K562 (cell line): Measurements from ENCODE around the gene BAK1. TPM values are rescaled to one million over a fixed set of nuclear protein-coding genes. Genes with fewer than 3 reads are reported as not detected.

Experiments
- ATAC-seq: fragments of 200-7000 bp; cut with Tn5 transposase; 3 replicates; pipeline ENCODE4 v1.9.1; 2020; ENCODE audit warnings: moderate library complexity
- BruUV-seq: library from RNA; stranded (reverse); fragments of 400-500 nt; replicated peaks from 2 replicates; lab custom pipeline; 2021; lab: Mats Ljungman, UMichigan
- CTCF ChIA-PET: fragments of 300-600 bp; formaldehyde crosslinking; extraction: SDS; loops from one replicate; lab custom pipeline; 2021; ENCODE audit warnings: low intra/inter-chr PET ratio; lab: Yijun Ruan, JAX
- POLR2A ChIA-PET: fragments of 300-600, 350-650 bp; sonication (Branson Sonifier 250); formaldehyde crosslinking; extraction: SDS; loops from one replicate; lab custom pipeline; 2021; ENCODE audit warnings: antibody characterized with exemption, inconsistent platforms; lab: Yijun Ruan, JAX
- DNase-seq, 4 experiments: peaks; one replicate each; pipeline versions ENCODE4 v3.0.0 to v3.0.0-alpha.2; 2011 to 2018; ENCODE audit warnings: low spot score in 3 of 4, mixed read lengths in 3 of 4; ENCODE audit errors: extremely low read depth in 1 of 4
- FAIRE-seq: peaks from 2 replicates; lab custom pipeline; 2011; peaks lifted over from hg19 to GRCh38; lab: Jason Lieb, UNC
- H2AFZ ChIP-seq: 2 replicates; pipeline ENCODE4 v1.6.0; 2011; ENCODE audit warnings: low read depth, low read length, control low read depth, inconsistent platforms
- H3K27ac ChIP-seq: fragments of 200-600 bp; 3 replicates; pipeline ENCODE4 v1.8.0; 2011; ENCODE audit warnings: low read depth, mild to moderate bottlenecking, control low read depth, inconsistent platforms, low read length, moderate library complexity, mixed read lengths; ENCODE audit errors: extremely low read depth
- H3K27me3 ChIP-seq, 2 experiments: fragments of 300-600 bp in 1 of 2; 2 replicates in 1 of 2; 3 replicates in 1 of 2; pipeline versions ENCODE4 v1.6.0 to v1.8.0; 2011; ENCODE audit warnings: inconsistent platforms in 2 of 2, low read length in 2 of 2, mild to moderate bottlenecking in 1 of 2, mixed read lengths in 1 of 2, moderate library complexity in 1 of 2; ENCODE audit not compliant: control insufficient read depth in 2 of 2, insufficient read depth in 2 of 2
- H3K36me3 ChIP-seq: fragments of 300-600 bp; 3 replicates; pipeline ENCODE4 v1.8.0; 2011; ENCODE audit warnings: mild to moderate bottlenecking, low read length, inconsistent platforms; ENCODE audit not compliant: control insufficient read depth, insufficient read depth
- H3K4me1 ChIP-seq, 2 experiments: fragments of 200-600 bp in 1 of 2; replicated peaks in 1 of 2; 2 replicates in 1 of 2; 3 replicates in 1 of 2; pipeline versions ENCODE4 v1.5.1 to v1.8.0; 2011; ENCODE audit warnings: inconsistent platforms in 2 of 2, low read length in 2 of 2, mild to moderate bottlenecking in 1 of 2, mixed read lengths in 1 of 2, moderate library complexity in 1 of 2; ENCODE audit not compliant: control insufficient read depth in 2 of 2, insufficient read depth in 2 of 2
- H3K4me2 ChIP-seq: 2 replicates; pipeline ENCODE4 v1.6.1; 2011; ENCODE audit warnings: low read length, control low read depth, inconsistent platforms, mixed read lengths; ENCODE audit not compliant: insufficient read depth
- H3K4me3 ChIP-seq: fragments of 200-600 bp; sonication (generic), shearing (Covaris generic); 2 replicates; pipeline ENCODE4 v1.5.1; 2016; ENCODE audit warnings: control low read depth, inconsistent platforms
- H3K79me2 ChIP-seq: fragments of 200-600 bp; 3 replicates; pipeline ENCODE4 v1.8.0; 2011; ENCODE audit warnings: low read length, inconsistent platforms; ENCODE audit not compliant: control insufficient read depth, insufficient read depth
- H3K9ac ChIP-seq, 2 experiments: 2 replicates each; pipeline versions ENCODE4 v1.6.0 to v1.6.1; 2011; ENCODE audit warnings: low read depth in 2 of 2, low read length in 2 of 2, control low read depth in 1 of 2, inconsistent platforms in 1 of 2, mild to moderate bottlenecking in 1 of 2, mixed read lengths in 1 of 2; ENCODE audit not compliant: insufficient read depth in 1 of 2
- H3K9me1 ChIP-seq: one replicate; pipeline ENCODE4 v1.6.0; 2011; ENCODE audit warnings: inconsistent platforms, mild to moderate bottlenecking, low read length, moderate library complexity; ENCODE audit not compliant: control insufficient read depth, insufficient read depth
- H3K9me3 ChIP-seq: replicated peaks from 2 replicates; pipeline ENCODE4 v1.5.1; 2011; ENCODE audit warnings: low read depth, low read length, inconsistent platforms; ENCODE audit not compliant: control insufficient read depth, insufficient read depth
- H4K20me1 ChIP-seq: replicated peaks from 2 replicates; pipeline ENCODE4 v1.6.1; 2011; ENCODE audit warnings: low read length, inconsistent platforms, mixed read lengths; ENCODE audit not compliant: control insufficient read depth, insufficient read depth
- CHD4 ChIP-seq: fragments of 200-600 bp; sonication (generic); IDR thresholded peaks from 3 replicates; pipeline ENCODE4 v1.6.1; 2012; ENCODE audit warnings: low read depth, mild to moderate bottlenecking, mixed read lengths, low read length, inconsistent platforms; ENCODE audit not compliant: insufficient read depth, insufficient replicate concordance, poor library complexity, severe bottlenecking
- FOXP4 ChIP-seq: sonication (generic); formaldehyde crosslinking; IDR thresholded peaks from 2 replicates; pipeline ENCODE4 v1.8.0; 2022; ENCODE audit warnings: mild to moderate bottlenecking, missing genetic modification reagents, borderline replicate concordance
- GATA2 ChIP-seq: sonication (generic); formaldehyde crosslinking; IDR thresholded peaks from 2 replicates; pipeline ENCODE4 v1.4.0; 2020; ENCODE audit warnings: mild to moderate bottlenecking, missing genetic modification reagents
- KDM1A ChIP-seq, 2 experiments: fragments of 450-650 bp; IDR thresholded peaks; 2 replicates each; pipeline ENCODE4 v1.6.1; 2016; ENCODE audit warnings: mild to moderate bottlenecking in 2 of 2
- KLF16 ChIP-seq: IDR thresholded peaks from 2 replicates; pipeline ENCODE4 v1.6.1; 2016; ENCODE audit warnings: antibody characterized with exemption
- MAFK ChIP-seq: IDR thresholded peaks from 2 replicates; pipeline ENCODE4 v1.6.1; 2011; ENCODE audit warnings: low read length, improper control_type of control experiment
- NONO ChIP-seq, 2 experiments: fragments of 200-400 bp in 1 of 2; fragments of 450-650 bp in 1 of 2; formaldehyde crosslinking in 1 of 2; IDR thresholded peaks; 2 replicates each; pipeline ENCODE4 v1.6.1; 2017; ENCODE audit warnings: low read depth in 2 of 2, mild to moderate bottlenecking in 2 of 2, moderate library complexity in 2 of 2, low read length in 1 of 2
- RBM25 ChIP-seq: fragments of 200-400 bp; formaldehyde crosslinking; IDR thresholded peaks from 2 replicates; pipeline ENCODE4 v1.6.1; 2018; ENCODE audit warnings: low read length, low read depth, moderate library complexity; ENCODE audit not compliant: severe bottlenecking
- SRSF7 ChIP-seq: fragments of 200-400 bp; formaldehyde crosslinking; optimal IDR thresholded peaks from 2 replicates; pipeline ENCODE3; 2017; ENCODE audit warnings: mild to moderate bottlenecking, low read depth, low read length
- ZNF57 ChIP-seq: fragments of 450-650 bp; formaldehyde crosslinking; IDR thresholded peaks from 2 replicates; pipeline ENCODE4 v1.4.0; 2020; ENCODE audit warnings: mild to moderate bottlenecking, moderate library complexity
- WGBS: fragments of 100-300 bp; shearing (Covaris generic); methylation state at CpG from one replicate; pipeline ENCODE4 v1.1.6; 2016; ENCODE audit warnings: low coverage, mixed read lengths; ENCODE audit not compliant: insufficient coverage; ENCODE audit errors: missing lambda C conversion rate; 5-methylcytosine and 5-hydroxymethylcytosine counted together
- in situ Hi-C: fragments of 300-500 bp; cut with MboI; formaldehyde crosslinking; loops from 4 replicates; pipeline ENCODE4 v1.15.0; 2018; ENCODE audit warnings: inconsistent platforms, mixed read lengths
- intact Hi-C: fragments of 100-400 bp; cut with micrococcal nuclease; formaldehyde crosslinking; loops from 2 replicates; pipeline ENCODE4 v1.14.2; 2022
- polyA plus RNA-seq, 8 experiments: library from polyadenylated mRNA; depleted of rRNA in 4 of 8; stranded (reverse) in 5 of 8; unstranded in 3 of 8; fragments of >200 nt; fragmentation: Nextera tagmentation in 2 of 8; fragmentation: Illumina TruSeq in 1 of 8; extraction: Ambion mirVana in 2 of 8; extraction: Trizol in 1 of 8; gene quantifications; 2 replicates each; pipeline versions ENCODE4 v1.2.1 to v1.2.3, GENCODE V29; 2011 to 2014; ENCODE audit warnings: inconsistent platforms in 1 of 8, missing spikeins in 1 of 8
- total RNA-seq, 7 experiments: library from RNA; depleted of rRNA in 6 of 7; stranded (reverse); fragments of >200 nt in 6 of 7; fragmentation: Illumina TruSeq in 2 of 7; extraction: Trizol in 2 of 7; gene quantifications; 2 replicates each; pipeline versions ENCODE4 v1.2.1 to v1.2.3, GENCODE V29; 2011 to 2021; ENCODE audit warnings: low replicate concordance in 1 of 7
- TF ChIP-seq, protein P1 (sequence below), 2 experiments: fragments of 450-650 bp; IDR thresholded peaks; 2 replicates each; pipeline ENCODE4 v1.6.1; 2018; ENCODE audit warnings: mild to moderate bottlenecking in 2 of 2, low read depth in 1 of 2; ENCODE audit not compliant: partially characterized antibody in 2 of 2
- TF ChIP-seq, protein P2 (sequence below): sonication (generic); formaldehyde crosslinking; IDR thresholded peaks from 2 replicates; pipeline ENCODE4 v1.8.0; 2022; ENCODE audit warnings: missing genetic modification reagents, mild to moderate bottlenecking, borderline replicate concordance

The BAK1 gene
- total and polyA plus RNA-seq, 9 of the 15 experiments (the other 6 are each of a cell fraction or from before 2014, with no cell fraction given) = 5.4 to 30.7 (median 18.9) TPM

DNA sequence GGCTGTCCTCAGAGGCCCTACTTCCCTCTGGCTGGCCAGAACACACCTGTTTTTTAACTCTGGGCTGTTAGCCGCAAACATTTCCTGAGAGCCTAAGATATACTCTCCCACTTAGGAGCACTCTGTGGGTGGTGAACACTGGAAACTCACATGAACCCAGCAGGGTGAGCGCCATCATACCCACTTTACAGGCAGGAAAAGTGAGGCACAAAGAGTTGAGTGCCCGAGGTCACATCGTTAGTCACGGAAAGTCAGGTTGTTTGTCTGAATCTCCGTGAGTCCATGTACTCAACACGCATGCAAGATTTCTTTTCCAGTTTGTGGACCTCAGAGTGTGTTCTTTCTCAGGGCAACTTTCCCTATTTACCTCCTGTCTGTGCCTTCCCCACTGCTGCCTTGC lies 1.9 kb downstream of the BAK1 start (continued):
- TF ChIP-seq, protein P1, sequence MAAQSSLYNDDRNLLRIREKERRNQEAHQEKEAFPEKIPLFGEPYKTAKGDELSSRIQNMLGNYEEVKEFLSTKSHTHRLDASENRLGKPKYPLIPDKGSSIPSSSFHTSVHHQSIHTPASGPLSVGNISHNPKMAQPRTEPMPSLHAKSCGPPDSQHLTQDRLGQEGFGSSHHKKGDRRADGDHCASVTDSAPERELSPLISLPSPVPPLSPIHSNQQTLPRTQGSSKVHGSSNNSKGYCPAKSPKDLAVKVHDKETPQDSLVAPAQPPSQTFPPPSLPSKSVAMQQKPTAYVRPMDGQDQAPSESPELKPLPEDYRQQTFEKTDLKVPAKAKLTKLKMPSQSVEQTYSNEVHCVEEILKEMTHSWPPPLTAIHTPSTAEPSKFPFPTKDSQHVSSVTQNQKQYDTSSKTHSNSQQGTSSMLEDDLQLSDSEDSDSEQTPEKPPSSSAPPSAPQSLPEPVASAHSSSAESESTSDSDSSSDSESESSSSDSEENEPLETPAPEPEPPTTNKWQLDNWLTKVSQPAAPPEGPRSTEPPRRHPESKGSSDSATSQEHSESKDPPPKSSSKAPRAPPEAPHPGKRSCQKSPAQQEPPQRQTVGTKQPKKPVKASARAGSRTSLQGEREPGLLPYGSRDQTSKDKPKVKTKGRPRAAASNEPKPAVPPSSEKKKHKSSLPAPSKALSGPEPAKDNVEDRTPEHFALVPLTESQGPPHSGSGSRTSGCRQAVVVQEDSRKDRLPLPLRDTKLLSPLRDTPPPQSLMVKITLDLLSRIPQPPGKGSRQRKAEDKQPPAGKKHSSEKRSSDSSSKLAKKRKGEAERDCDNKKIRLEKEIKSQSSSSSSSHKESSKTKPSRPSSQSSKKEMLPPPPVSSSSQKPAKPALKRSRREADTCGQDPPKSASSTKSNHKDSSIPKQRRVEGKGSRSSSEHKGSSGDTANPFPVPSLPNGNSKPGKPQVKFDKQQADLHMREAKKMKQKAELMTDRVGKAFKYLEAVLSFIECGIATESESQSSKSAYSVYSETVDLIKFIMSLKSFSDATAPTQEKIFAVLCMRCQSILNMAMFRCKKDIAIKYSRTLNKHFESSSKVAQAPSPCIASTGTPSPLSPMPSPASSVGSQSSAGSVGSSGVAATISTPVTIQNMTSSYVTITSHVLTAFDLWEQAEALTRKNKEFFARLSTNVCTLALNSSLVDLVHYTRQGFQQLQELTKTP (IDR thresholded peaks at IDR 0.05; ENCODE audit: low read depth in 1 of 2, partially characterized antibody in 2 of 2) = no peak
- TF ChIP-seq KDM1A (IDR thresholded peaks at IDR 0.05) (peak in 1 of 2 experiments; percentile 86; a peak in 2 of 4 replicates), SRSF7 (no peak), RBM25 (peak; percentile 96)

DNA sequence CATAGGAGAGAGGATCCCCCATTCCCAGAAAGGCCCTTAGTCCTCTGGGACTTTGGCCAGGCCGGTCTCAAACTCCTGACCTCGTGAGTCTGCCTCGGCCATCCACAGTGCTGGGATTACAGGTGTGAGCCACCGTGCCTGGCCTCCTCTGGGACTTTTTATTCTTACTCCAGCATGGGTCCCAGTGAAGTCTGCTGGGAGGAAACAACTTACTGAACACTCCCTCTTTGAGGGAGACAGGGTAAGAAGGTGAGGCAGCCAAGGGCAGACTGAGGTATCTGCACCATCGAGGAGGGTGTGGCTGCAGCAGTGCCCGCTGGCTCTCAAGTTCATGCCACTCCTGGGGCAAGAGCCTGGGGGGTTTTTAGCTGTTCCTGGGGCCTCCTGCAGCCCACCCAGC lies 2.4 kb downstream of the BAK1 start:
- no peaks in the 10 kb centered on the region for H3K9me3 ChIP-seq
- WGBS = 94% methylated on average over 6 of the region's 6 CpGs
- ChIA-PET CTCF (no interaction called here), POLR2A (no interaction called here)
- no peak overlapping the region for H2AFZ ChIP-seq
- peak in 1 of 4 experiments; percentile 10 for DNase-seq
- no peak overlapping the region for H3K27ac ChIP-seq
- FAIRE-seq = no peak
- H3K36me3 ChIP-seq = peaks cover 46% of the 10 kb centered on the region; the same call in 2 of the 3 replicates
- H3K79me2 ChIP-seq = peaks cover 28% of the 10 kb centered on the region
- no peaks in the 10 kb centered on the region; the same call in 1 of the 2 replicates for H4K20me1 ChIP-seq
- no peak overlapping the region for H3K4me2 ChIP-seq
- intact Hi-C loops (loop anchor here (10.0 kb wide), 1 partner anchor 303 kb away; the partner anchor contains the start of genes B3GALT4, RPS18 and VPS52), in situ Hi-C loops (no loop called here)
- BruUV-seq = no TSS peak
- peaks cover 10 to 37% of the 10 kb centered on the region in 2 experiments; a peak in 4 of 5 replicates for H3K4me1 ChIP-seq
- no peak for ATAC-seq
- peak overlapping the region; percentile 80 to 84; a peak in 3 of 4 replicates for H3K9ac ChIP-seq
- H3K27me3 ChIP-seq = no peaks in the 10 kb centered on the region
- peaks cover 3% of the 10 kb centered on the region for H3K9me1 ChIP-seq
- no peak overlapping the region for H3K4me3 ChIP-seq
- TF ChIP-seq KLF16 (no peak), NONO (IDR thresholded peaks at IDR 0.05; ENCODE audit: low read depth in 2 of 2, low read length in 1 of 2) (no peak), FOXP4 (no peak), MAFK (no peak), SRSF7 (no peak), CHD4 (no peak), ZNF57 (CRISPR knock-in tag) (no peak), GATA2 (CRISPR knock-in tag) (no peak)
- TF ChIP-seq, protein P2, sequence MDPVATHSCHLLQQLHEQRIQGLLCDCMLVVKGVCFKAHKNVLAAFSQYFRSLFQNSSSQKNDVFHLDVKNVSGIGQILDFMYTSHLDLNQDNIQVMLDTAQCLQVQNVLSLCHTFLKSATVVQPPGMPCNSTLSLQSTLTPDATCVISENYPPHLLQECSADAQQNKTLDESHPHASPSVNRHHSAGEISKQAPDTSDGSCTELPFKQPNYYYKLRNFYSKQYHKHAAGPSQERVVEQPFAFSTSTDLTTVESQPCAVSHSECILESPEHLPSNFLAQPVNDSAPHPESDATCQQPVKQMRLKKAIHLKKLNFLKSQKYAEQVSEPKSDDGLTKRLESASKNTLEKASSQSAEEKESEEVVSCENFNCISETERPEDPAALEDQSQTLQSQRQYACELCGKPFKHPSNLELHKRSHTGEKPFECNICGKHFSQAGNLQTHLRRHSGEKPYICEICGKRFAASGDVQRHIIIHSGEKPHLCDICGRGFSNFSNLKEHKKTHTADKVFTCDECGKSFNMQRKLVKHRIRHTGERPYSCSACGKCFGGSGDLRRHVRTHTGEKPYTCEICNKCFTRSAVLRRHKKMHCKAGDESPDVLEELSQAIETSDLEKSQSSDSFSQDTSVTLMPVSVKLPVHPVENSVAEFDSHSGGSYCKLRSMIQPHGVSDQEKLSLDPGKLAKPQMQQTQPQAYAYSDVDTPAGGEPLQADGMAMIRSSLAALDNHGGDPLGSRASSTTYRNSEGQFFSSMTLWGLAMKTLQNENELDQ (CRISPR knock-in tag) = no peak
